HG02973 (cell line): ENCODE data around the gene ABCC11.
A peak's percentile ranks its signal among the peaks of the same experiment; 100 is the strongest.

Source experiments
- ATAC-seq: cut with Tn5 transposase; IDR thresholded peaks from one replicate; pipeline ENCODE4 v1.9.1; 2021; ENCODE audit warnings: moderate library complexity; ENCODE audit not compliant: unreplicated experiment

The ABCC11 gene

DNA sequence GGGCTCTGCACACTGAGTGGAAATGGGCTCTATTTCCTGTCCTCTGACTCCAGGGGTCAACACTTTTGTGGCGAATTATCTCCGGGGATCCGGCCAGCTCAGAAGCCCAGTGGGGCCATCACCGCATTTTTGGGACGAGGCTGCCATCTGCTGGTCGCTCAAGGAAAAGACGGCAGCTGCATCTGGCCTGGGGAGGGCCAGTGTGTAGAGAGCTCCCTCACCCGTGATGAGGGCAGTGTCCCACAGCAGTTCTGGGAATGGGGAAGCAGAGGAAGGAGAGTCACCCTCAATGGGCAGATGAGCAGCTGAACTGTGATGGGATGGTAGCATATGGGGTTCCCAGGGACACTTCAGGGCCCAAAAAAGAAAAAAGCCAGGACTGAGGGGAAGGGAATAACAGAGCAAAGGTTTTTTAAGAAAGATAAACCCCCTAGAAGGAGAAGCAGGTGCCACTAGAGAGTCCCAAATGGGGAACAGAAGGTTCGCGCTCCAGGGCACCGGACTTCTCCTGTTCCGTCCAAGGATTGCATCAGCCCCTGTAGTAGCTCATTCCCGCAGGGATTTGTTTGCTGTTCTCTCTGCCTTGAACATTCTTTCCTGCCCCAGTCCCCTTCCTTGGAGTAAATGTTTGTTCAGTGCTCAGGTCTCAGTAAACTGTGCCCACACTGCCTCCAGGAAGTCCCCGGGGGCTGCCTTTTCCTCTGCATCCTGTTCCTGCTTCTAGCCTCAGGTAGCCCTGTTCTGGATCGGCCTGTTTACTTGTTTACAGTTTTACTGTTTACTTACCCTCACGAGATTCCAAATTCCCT lies 82.2 kb downstream of the ABCC11 start:
- ATAC-seq, result peak; percentile 67

DNA sequence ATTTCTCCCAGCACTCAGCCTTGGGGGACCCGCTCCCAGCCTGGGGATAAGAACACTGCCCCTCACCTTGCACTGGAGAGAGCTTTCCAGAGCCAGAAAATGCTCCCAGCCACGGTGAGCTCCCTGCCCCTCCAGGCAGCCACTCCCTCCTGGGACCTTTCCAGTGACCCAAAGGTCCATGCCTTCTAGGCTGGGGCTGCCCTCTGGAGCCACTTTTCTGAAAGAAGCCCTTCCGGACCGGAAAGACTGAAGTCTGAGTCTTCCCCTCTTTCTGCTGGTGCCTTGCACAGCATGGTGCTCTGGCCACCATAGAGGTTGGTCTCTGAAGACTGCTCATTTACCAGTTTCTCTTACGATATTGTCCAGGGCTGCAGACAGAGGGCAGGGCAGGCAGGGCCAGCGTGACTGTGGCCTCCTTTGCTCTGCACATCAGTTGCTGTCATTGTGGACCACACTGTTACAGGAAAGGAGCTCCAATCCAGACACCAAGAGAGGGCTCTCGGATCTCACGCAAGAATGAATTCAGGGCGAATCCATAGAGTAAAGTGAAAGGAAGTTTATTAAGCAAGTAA lies 84.4 kb downstream of the ABCC11 start:
- ATAC-seq, result no peak

DNA sequence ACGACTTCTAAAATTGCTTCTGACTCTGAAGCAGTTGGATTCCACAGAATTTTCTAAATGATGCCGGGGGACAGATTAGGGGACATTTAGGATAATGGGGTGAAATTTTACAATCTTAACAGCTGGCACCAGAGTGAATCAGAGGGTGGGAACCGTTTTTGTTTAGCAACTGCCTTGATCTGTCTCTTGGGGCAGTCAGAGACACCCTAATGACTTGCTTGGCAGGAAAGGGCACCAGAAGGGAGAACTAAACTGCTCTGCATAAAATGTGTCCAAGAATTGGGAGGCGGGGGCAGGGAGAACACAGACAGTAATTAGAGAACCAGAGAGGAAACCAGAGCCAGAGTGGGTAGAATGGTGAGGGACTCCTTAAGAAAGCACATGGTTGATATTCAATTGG lies 85.4 kb downstream of the ABCC11 start:
- no peak for ATAC-seq

DNA sequence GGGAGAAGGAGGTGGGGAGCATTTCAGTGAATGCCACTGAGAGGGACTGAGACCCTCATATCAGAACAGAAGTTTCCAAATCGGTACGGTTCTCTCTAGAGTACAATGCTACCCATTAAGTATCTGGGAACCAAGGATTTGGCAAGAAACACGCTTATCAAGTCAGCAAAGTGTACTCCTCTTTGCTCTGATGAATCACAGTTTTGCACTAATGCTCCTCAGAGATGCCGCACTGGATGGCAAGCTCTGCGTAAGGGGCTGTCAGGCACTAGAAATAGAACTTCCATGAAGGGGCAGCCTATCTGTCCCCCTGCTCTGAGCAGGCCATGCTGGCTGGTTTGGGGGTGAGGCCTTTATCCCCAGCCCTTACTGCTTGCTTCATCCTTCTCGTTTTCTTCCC lies 86.8 kb downstream of the ABCC11 start:
- no peak for ATAC-seq

DNA sequence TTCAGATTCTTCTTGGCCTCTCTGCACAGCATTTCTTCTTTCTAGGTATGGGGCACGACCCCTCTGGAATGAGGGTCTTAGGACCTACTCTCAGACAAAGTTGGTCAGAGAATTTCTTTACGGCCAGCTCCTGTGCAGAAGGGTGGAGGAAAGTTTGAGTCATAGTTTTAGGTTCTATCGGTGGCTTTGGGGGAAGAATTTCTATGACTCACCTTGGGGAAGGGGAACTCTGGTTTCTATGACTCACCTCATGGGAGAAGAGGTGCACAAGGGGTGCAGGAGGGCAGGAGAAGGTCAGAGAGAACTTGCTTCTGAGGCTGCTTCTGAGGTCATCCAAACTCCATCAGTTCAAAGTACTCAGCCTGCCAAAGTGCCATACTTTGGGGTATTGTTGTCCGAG lies 89.0 kb downstream of the ABCC11 start:
- peak; percentile 77 for ATAC-seq

DNA sequence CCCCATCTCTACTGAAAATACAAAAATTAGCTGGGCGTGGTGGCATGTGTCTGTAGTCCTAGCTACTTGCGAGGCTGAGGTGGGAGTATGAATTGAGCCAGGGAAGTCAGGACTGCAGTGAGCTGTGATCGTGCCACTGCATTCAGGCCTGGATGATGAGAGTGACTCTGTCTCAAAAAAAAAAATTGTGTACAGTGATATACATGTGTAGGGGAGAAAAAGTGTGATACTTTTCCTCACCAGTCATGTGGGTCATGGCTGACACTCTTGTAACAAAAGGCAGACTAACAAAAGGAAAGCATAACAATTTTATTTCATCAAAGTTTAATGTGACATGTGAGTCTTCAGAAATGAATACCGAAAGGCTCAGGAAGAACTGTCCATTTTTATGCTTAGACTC lies 89.5 kb downstream of the ABCC11 start:
- no peak for ATAC-seq

DNA sequence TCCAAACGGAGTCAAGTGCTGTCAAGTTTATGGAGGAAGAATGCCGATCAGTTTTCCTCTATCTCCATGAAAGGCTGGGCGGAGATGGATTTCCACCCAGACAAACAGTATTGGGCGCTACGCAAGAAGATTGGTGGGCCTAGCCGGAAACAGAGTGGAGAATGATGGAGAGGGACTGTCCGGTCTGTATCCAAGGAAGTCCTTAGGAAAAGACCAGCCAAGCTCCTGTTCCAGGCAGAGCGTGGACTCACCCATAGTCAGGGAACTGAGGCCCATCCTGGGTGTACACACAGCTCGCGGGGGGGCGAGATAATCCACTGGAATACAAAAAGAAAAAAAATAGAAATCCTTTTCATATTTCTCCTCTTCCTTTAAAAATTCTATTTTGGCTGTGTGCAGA lies 90.0 kb downstream of the ABCC11 start:
- no peak for ATAC-seq

DNA sequence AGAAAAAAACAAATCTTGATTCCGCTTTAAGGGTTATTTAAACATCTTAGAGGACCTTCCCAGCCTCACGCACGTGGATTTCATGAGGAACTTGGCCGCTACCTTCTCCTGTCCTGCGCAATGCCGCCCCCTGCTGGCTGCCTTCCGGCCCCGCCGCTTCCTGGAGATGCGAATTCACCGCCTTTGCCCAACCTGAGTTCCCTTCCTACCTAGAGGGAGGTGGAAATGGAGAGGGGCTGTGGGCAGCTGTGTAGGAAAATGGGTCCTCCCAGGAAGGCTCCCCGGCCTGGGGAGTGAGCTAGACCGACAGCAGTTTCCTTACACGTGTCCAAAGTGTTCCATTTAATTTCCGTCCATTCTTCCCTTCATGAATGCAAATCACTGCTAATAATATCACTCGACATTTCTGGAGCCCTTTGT lies 90.5 kb downstream of the ABCC11 start:
- no peak for ATAC-seq

DNA sequence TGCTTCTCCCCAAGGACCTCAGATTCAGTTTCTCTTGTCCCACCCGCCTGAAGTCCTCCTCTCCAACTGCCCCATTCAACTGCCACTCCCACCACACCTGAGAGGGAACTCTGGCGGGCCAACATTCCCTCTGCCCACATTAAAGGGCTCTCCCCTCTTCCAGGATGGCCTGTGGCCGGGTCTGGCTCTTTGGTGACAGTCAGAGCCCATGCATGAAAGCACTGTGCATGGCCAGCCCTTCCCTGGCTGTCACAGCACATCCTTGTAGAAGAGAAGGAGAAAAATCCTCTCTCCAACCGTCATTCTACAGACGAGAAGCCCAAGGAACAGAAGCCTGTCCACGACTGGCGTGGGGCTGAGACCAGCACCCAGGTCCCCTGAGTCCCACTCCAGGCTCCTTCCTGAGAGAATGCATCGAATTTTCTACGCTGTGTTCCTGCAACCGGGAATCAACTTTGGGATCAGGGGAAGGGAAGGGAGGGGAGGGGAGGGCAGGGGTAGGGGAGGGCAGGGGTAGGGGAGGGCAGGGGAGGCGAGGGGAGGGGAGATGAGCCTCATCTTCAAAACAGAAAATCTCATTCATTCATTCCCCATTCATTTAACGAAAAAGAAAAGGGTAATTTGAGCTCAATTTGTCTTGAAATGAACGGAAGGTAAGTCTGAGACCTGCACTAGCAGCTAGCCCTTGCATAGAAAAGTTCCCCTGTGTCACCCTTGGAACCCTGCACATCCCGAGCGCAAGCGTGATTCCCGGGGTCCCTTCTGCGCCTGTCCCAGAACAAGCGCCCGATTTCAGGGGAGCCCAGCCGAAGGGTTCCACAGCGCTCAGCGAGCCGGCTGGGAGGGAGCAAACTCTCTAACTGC lies 91.2 kb downstream of the ABCC11 start, which contains the start of gene ABCC12:
ABCC12 (minus strand) TSS at position 68 of the 864 bp plus-strand sequence. CDS start 9,569 bp downstream, outside the sequence.
- ATAC-seq, result no peak

DNA sequence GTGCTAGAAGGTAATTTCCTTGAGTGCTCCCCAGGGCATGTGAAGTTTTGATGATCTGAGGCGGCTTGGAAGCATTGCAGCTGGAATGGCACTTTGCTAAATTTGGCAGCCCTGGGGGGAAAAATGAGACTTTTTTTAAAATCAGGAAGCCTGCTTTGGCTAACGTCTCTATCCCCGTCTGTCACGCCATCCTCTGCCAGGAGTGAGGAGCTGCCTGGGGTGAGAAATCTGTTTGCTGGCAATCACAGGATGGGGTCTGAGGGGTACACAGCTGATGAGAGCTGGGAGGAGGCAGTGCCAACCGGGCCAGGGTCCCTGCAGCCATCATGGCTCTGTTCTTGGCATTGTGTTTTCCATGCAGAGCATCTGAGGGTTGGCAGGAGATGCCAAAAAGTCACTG lies 93.6 kb downstream of the ABCC11 start:
- ATAC-seq, result no peak

DNA sequence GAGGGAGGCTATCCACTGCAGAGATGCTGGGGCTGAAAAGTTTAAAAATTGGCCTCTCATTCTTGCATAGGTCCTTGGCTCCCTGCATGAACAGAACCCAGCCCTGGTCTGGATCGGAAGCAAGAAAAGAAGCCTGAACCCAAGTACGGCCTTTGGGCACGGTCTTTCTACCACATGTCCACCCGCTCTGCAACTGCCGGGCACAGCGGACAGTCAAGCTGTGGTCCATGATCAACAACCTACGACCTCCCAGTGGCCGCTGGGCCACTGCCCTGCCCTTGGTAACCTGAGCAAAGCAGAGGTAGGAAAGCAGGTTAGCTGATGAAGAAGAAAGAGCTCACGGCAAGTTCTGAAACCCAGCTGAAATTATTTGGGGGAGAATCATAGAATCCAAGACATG lies 95.1 kb downstream of the ABCC11 start:
- no peak for ATAC-seq

DNA sequence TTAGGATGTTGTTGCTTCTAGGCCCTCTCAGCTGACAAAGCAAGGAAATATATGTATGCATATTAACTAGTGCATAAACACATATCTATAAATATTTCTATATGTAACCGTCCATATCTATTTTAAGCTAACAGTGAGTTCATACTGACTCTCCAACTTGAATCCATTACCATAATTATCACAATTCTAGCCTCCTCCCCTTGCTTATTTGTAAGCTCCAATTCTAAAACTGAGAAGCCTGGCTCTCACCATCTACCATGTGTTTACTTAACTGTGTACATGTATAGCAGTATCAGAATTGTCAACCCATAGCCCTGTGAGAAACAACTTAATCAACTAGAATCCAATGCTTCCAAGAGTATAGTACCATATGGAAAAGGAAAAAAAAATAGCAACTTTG lies 96.6 kb downstream of the ABCC11 start:
- ATAC-seq, result no peak

DNA sequence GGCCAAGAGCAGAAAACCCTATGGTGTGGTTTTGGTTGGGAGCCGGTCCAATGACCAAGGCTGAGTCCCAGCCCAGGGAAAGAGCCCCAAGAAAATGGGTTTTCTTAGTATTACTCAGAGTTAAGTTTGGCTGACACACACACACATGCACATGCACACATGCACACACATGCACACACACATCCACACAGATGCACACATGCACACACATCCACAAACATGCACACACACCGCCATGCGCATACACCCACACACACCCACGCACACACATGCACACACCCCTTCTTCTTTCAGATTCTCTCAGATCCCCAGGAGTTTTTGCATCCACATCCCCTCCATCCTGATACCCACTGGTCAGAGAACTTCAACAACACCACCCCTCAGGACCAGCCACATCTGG lies 100.6 kb downstream of the ABCC11 start:
- ATAC-seq, result no peak

DNA sequence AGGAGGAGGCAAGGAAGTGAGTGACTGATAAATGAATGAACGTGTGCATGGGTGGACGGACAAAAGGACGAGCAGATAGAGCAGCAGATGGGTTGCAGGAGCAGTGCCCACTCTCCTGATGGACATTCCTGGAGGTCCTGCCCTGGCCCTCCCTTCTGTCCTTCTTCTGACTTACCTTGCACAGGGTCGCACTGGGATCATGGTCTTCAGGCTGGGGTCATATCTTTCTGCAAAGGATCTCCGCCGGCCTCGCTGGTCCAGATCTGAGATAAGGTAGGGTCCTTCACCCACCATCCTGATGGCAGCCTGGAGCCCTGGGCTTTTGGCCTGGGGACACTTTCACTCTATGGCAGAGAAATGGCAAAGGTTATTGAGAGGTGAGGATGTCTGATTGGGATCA lies 101.2 kb downstream of the ABCC11 start:
- no peak for ATAC-seq

DNA sequence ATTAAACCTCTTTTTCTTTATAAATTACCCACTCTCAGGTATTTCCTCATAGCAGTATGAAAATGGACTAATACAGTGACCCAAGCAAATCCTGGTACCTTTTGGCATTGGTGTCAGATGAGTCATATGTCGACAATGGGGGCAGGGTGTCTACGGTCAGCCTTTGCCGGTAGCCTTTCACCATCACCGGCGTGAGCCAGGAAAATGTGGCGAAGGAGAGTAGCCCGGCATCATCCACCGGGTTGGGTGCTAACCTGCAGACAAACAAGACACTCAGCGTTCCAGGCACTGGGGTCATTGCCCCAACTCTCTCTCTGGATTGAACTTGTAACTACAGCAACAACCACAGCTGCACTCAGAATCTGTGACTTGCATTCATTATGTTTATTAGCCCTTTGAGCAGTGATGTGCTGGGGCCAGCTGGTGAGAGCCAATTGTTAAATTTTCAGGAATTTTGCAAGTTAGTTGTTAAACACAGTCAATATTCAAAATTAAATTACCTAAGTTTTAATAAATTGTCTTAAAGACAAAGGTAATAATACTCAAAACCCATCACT lies 103.4 kb downstream of the ABCC11 start:
- ATAC-seq, result no peak

DNA sequence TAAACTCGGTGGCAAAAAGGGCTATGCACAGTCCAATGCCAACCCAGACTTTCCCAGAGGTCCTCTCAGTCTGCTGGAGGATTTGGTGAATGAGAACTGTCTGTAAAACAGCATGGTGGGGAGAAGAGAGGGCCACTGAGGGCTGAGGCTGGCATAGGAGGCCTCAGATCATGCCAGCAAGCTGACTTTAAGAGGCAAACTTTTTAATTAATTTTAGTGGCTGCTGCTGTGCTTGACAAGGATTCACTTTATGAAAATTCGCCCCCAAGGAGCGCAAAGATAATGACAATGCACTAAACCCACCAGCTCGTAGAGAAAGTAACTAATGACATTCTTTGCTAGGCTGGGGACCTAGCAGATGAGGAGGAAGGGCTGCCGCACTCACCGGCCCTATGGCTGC lies 106.5 kb downstream of the ABCC11 start:
- ATAC-seq, result no peak

DNA sequence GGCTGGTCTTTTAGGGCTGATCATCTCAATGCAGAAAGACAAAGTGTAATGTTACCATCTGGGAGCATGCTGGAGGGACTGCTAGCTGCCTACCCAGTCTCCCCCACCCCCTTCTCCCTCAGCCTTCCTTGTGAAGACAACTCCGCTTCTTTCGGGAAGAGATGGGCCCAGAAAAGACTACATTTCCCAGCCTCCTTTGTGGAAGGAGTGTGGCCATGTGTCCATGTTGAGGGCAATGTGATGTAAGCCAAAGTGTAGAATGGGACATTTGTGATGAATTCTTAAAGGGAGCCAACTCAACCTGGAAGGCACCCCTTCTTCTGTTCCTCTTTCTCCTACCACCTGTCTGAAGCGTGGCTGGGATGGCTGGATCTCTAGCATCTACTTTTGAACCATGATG lies 107.8 kb downstream of the ABCC11 start:
- no peak for ATAC-seq

DNA sequence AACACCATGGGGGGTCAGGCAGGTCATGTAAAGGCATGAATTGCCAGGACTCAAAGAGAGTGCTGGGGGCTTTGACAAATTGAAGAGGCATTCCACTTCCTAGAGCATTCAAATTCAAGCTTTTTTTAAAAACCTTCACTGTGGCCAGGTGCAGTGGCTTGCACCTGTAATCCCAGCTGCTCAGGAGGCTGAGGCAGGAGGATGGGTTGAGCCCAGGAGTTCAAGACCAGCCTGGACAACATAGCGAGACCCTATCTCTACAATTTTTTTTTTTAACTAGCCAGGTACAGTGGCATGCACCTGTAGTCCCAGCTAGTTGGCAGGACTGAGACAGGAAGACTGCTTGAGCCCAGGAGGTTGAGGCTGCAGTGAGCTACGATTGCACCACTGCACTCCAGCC lies 108.8 kb downstream of the ABCC11 start:
- no peak for ATAC-seq

DNA sequence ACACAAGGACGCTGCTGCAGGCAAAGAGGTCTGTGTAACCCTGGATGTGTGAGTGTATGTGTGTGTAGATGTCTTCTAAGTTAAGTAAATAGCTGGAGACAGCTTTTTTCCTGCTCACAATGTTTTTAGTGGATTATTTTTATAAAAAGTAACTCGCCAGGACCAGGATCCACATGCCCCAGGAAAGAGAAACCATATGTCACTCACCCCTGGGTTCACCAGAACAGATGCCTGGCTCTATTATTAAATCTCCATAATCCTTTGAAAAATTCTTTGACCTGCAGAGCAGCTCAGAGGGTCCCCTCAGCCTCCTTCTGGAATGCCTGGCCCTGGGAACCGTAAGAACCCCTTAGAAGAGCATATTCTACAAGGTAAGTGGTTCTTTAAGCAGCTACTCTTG lies 109.5 kb downstream of the ABCC11 start:
- no peak for ATAC-seq

DNA sequence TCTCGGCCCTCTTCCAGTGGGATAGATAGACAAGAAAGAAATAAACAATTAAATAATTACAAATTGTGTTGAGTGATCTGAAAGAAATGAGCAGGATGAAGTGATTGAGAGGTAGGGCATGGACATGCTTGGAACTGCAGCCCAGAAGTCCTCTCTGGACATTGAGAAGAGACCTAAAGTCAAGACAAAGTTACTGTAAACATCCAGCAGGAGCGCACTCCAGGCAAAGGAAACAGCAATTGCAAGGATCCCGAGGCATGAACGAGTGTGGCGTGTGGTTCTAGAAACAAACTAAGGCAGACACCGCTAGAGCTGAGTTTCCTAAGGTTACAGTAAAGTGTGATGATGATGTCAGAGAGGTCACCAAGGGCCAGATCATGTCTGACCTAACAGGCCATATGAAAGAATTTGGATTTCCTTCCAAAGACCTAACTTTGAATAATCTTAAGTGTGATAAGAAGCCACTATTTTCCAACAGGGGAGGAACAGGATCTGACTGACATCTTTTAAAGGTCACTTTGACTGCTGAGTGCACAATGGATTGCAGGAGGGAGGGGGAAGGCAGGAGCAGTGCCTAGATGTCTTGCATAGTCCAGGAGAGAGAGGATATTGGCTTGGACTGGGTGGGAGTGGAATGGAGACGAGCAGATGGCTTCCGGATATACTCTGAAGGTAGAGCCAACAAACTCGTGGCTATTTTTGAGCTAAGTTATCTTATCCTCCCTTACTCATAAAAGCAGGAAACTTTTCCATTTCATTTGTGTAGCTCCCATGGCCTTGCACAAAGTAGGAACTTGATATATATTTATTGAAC lies 110.6 kb downstream of the ABCC11 start:
- no peak for ATAC-seq
